ENCODE results near the gene ORAI3. TPM values are rescaled to one million over a fixed set of nuclear protein-coding genes. Genes with fewer than 3 reads are reported as not detected.
A peak's percentile ranks its signal among the peaks of the same experiment; 100 is the strongest.

ORAI3 gene
- total RNA-seq, 1 experiment from 2014 or later, result 62.8 TPM

DNA sequence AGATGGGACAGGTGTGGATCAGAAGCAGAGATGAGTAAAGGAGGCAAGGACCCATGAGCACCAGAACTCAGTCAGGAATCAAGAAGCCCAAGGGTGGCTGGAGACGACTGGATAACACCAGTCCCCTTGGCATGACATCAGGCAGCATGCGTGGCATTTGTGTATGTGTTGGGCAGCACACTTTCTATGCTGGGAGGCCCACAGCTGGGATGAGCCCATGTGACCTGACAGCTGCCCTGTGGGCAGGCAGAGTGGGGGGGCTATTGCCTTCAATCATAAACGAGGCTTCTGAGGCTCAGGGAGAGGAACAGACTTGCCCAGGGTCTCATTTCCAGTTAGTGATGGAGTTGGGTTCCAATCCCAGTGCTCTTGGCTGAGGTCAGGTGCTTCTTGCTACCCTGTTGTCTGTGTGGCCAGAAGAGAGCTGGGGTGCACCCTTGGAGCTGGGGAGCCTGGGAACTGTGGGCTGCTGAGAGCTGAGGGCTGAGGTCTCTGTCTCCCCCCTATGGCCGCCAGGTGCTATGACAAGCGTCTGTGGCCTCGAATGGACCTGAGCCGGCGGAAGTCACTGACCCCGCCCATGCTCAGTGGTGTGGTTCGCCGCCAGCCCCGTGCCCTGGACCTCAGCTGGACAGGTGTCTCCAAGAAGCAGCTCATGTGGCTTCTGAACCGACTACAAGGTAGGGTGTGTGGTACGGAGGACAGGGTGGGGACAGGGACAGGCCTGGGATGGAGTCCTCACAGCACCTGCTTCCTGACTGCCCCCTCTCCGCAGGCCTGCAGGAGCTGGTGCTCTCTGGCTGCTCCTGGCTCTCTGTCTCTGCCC lies 7.1 kb upstream of the ORAI3 start:
- in situ Hi-C loops (cut with HindIII; ENCODE audit: low sequenced_read_pairs), result no loop called here

GRCh38 chr16:30942426-30942806 lies 6.5 kb upstream of the ORAI3 start:
- DNase-seq (ENCODE audit: low spot score), result no peak
- in situ Hi-C loops (cut with HindIII; ENCODE audit: low sequenced_read_pairs), result no loop called here

More for the DNA sequence above, 7.1 kb upstream of the ORAI3 start:
- peak; percentile 74 for DNase-seq (ENCODE audit: low spot score)

- in situ Hi-C loops (cut with HindIII; ENCODE audit: low sequenced_read_pairs), result no loop called here
- no peak for DNase-seq (ENCODE audit: low spot score)
Measured at GRCh38 chr16:30944352-30944751, 4.5 kb upstream of the ORAI3 start.

DNA sequence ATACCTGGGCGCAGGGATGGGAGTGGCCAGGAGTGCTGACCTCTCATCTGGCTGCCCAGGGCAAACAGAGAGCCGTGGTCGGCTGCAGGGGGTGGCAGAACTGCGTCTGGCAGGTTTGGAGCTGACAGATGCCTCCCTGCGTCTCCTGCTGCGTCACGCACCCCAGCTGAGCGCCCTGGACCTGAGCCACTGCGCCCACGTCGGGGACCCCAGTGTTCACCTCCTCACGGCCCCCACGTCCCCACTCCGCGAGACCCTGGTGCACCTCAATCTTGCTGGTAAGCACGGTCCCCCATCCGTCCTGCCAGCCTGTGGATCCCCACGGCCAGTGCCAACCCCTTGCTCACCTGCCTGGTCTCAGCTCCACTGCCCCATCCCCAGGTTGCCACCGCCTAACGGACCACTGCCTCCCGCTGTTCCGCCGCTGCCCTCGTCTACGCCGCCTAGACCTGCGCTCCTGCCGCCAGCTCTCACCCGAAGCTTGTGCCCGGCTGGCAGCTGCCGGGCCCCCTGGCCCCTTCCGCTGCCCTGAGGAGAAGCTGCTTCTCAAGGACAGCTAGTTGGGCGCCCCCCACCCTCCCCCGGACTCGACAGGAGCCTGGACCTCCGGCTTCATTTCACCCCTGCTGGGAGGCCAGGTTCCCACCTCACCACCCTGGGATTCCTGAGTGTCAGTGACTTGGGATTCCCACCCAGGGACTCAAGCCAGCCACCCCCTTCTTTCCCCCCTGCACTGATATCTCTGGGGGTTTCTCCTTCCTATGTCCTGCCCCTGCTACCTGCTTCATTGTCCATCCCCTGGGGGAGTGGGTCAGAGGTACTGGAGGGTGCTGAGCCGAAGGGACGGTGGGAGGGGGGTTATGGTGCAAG lies 2.0 kb upstream of the ORAI3 start:
- in situ Hi-C loops (cut with HindIII; ENCODE audit: low sequenced_read_pairs), result no loop called here
- DNase-seq (ENCODE audit: low spot score), result no peak

DNA sequence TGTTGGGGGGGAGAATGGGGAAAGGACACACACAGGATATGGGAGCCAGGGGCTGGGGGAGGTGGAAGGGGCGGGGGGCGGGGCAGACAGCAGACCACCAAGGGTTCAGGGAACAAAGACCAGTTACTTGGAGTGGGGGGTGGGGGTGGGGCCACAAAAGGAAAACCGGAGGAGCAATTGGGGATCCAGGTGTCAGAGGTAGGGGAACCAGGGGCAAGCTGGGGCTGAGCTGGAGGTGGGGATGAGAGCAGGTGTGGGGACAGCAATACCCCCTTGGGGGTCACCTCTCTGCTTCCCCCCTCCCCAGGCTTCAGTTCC lies 1.4 kb upstream of the ORAI3 start:
- DNase-seq (ENCODE audit: low spot score), result no peak
- in situ Hi-C loops (cut with HindIII; ENCODE audit: low sequenced_read_pairs), result no loop called here

GRCh38 chr16:30947859-30948666 lies 805 bp upstream of the ORAI3 start:
- in situ Hi-C loops (cut with HindIII; ENCODE audit: low sequenced_read_pairs), result no loop called here
- DNase-seq (ENCODE audit: low spot score), result peak; percentile 99

- in situ Hi-C loops (cut with HindIII; ENCODE audit: low sequenced_read_pairs), result no loop called here
- peak; percentile 40 for DNase-seq (ENCODE audit: low spot score)
Measured at GRCh38 chr16:30949650-30950515, 1.0 kb downstream of the ORAI3 start.

DNA sequence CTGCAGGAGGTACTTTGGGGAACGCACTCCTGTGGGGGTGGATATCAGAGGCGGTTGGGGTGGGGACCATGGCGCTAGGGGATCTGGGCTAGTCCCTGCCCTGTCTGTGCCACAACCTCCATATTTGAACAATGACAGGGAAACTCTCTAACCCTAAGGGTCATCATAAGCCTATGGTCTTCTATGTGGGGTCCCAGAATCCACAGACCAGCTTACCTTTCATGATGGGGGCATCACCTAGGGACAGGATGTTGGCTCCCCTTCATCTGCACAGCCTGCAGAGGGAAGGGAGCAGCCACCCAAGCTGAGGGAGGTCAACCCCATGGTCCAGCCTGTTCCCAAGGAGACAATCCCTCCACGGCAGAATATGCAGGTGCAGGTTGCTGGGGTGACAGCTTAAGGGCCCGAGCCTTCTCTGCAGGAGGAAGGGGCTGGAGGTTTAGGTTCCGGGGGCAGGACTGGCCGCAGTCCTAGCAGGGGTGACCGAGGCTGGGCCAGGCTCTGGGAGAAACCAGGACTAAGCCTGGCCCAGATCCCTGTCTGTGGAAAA lies 1.7 kb downstream of the ORAI3 start:
- in situ Hi-C loops (cut with HindIII; ENCODE audit: low sequenced_read_pairs), result no loop called here
- no peak for DNase-seq (ENCODE audit: low spot score)

DNA sequence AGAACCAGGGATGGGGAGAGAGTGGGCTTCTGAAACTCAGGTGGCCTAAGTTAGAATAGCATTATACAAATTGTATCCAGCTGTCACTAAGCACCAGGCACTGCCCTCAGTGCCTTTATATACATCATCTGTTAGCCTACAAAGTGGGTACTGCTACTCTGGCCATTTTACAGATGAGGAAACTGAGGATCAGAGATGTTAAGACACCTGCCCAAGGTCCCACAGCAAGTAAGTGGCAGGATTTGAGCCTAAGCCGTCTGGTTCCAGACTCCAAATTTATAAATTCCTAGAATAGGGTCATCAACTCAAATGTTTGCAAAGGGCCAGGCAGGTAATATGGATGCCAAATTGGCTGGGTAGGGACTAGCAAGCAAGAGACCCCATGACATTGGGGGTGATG lies 2.3 kb downstream of the ORAI3 start:
- in situ Hi-C loops (cut with HindIII; ENCODE audit: low sequenced_read_pairs), result no loop called here
- no peak for DNase-seq (ENCODE audit: low spot score)

DNA sequence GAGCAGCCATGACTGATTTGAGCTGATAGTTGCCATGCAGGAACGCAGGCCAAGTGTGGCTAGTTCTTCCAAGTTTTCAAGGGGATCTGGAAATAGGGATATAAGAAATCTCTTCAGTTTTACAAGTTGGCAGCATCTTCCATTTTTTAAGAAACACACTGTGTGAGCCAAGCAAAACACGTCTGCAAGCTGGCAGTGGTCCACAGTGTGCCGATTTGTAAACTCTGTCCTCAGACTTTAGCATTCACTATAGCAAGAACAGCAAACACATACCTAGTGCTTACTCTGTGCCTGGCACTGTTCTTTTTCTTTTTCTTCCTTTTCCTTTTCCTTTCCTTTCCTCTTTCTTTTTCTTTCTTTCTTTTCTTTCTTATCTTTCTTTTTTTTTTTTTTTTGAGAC lies 2.9 kb downstream of the ORAI3 start:
- in situ Hi-C loops (cut with HindIII; ENCODE audit: low sequenced_read_pairs), result no loop called here

DNA sequence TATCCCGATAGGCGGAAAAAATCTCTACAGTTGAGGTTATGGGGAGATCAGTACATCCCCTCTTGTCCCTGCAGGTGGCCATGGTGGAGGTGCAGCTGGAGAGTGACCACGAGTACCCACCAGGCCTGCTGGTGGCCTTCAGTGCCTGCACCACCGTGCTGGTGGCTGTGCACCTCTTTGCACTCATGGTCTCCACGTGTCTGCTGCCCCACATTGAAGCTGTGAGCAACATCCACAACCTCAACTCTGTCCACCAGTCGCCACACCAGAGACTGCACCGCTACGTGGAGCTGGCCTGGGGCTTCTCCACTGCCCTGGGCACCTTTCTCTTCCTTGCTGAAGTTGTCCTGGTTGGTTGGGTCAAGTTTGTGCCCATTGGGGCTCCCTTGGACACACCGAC lies 4.2 kb downstream of the ORAI3 start:
- in situ Hi-C loops (cut with HindIII; ENCODE audit: low sequenced_read_pairs), result no loop called here
- no peak for DNase-seq (ENCODE audit: low spot score)

More for the DNA sequence above, 2.9 kb downstream of the ORAI3 start:
- DNase-seq (ENCODE audit: low spot score), result no peak

- DNase-seq (ENCODE audit: low spot score), result peak; percentile 89
- in situ Hi-C loops (cut with HindIII; ENCODE audit: low sequenced_read_pairs), result no loop called here
Measured at GRCh38 chr16:30953511-30954124, 4.8 kb downstream of the ORAI3 start.

- in situ Hi-C loops (cut with HindIII; ENCODE audit: low sequenced_read_pairs), result no loop called here
- DNase-seq (ENCODE audit: low spot score), result no peak
Measured at GRCh38 chr16:30954993-30955392, 6.1 kb downstream of the ORAI3 start.

DNA sequence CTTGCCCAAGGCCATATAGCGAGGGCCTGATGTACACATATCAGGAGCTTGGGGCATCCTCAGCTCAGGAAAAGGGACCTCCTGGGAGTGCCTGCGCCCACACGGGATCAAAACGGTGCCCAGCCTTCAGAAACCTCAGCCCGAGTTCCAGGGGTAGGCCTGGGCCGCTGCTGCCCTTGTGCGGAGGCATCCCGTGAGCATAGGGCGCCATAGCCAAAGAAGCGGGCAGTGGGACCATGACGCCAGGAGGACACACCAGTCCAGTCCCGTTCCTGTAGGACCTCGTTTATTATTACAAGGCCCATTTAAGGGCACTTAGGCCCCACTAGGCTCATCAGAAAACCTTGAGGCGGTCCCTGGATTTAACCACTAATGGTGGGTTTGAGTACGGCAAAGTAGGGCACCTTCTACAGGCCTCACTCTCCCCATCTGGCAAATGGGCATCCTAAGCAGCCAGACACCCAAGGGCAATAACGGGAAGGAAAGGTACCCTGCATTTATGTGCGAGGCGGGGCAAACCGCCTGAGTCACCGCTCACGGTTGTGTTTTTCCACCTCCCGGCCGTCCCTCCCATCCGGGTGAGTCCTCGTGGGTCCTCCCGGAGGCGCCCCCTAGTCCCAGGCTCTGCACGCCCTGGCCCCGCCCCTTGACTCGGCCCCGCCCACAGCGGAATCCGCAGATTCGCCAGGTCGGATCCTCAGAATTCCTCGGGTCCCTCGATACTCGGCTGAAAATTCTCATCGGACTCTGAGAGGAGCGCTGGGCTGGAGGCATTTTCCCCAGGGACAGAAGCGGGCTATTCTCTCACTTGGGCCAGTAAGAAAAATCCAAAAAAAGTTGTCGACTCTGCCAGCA lies 8.0 kb downstream of the ORAI3 start:
- DNase-seq (ENCODE audit: low spot score), result peak; percentile 73
- in situ Hi-C loops (cut with HindIII; ENCODE audit: low sequenced_read_pairs), result no loop called here

DNA sequence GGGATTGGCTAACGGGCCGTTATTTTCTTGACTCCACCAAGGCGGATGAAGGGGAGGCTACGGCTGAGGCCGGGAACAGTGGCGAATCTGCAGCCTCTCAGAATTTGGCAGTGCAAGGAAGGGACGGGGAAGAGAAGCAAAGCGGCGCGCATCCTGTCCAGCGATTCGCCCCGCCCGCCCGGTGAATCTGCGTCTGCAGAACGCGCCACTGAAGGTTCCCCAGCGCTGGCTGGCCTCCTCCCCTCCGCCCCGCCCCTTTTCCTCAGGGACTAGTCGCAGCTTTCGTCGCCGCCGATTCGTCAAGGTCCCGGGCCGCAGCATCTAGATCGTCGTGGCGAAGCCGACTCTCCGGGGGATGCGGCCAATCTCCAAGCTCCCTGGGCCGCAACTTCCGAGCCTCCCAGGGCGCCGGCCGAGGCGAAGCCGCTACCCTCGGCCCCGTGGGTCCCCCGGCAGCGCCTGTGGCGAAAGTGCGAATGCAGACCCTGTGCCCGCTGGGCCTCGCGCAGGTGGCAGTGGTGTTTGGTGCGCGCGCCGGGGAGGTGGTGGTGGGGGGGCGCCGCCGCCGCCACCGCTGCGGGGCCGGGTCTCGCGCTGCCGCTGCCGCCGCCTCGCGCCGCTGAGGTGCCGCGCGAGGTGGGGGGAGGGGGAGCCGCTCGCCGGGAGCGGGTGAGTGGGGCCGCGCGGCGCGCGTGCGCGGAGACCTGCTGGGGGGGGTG lies 8.7 kb downstream of the ORAI3 start, which contains the start of gene SETD1A:
SETD1A (plus strand) TSS at position 299 of the 719 bp plus-strand sequence. CDS start 978 bp downstream, outside the sequence.
- peak; percentile 95 for DNase-seq (ENCODE audit: low spot score)
- in situ Hi-C loops (cut with HindIII; ENCODE audit: low sequenced_read_pairs), result no loop called here

All from G401 (cell line).